GM21825 (cell line): Measurements from ENCODE around the gene DIP2C.

Experiments used
- ATAC-seq: cut with Tn5 transposase; IDR thresholded peaks from one replicate; pipeline ENCODE4 v1.9.1; 2021; ENCODE audit warnings: mild to moderate bottlenecking, moderate library complexity; ENCODE audit not compliant: unreplicated experiment

DIP2C gene

DNA sequence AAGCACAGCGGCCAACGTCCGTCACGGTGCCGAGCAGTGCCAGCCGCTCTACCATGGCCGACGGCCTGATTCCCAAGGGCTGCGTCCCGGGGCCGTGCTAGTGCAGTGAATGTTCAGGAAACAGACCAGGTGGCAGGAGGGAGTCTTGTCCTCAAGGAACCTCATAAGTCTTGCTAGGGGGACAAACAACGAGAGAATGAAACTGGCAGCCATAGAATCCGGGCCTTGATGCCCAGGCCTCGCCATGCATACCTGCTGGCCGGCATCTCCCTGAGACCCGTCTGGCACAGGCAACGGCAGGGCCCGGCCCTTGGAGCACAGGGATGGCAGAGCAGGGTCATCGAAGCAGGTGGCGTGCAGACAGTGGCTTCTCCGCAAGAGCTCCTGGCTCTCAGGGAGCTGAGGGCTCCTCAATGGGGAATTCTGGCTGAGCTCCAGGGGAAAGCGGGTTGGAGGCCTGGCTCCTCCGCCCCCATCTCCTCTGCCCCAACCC is 58.8 kb downstream of the DIP2C start:
- no peak for ATAC-seq

DNA sequence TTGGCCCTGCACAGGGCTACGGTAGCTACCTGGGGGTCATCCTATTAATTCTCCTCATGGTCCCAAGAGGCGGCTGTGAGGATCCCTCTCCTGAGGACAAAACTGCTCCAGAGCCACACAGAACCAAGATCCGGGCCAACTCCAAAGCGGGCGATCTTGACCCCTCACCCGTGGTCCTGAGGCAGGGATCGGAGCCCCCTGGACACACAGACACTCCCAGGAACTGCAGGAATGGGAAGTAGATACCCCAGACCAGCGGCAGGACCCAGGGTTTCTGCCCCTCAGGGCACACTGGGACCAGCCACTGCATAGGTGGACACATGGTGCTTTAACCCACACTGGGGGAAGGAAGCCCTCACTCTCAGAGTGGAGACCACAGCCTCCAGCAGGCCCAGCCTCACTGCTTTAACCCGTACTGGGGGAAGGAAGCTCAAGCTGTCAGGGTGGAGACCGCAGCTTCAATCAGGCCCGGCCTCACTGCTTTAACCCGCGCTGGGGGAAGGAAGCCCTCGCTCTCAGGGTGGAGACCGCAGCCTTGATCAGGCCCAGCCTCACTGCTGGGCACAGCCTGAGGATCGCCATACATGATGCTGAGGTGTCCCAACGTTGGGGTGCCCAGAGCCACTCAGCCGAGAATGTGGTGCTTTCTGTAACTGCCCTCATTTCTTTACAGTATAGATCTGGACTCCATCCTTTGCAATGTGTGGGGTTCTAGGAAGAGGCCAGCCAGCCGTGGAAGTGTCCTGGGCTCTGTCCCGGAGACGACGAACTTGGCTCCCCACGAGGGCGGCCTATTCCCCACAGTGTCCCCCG is 60.1 kb downstream of the DIP2C start:
- ATAC-seq: no peak

- no peak for ATAC-seq
Measured at GRCh38 chr10:628386-629045, 61.0 kb downstream of the DIP2C start.

GRCh38 chr10:627032-627992 is 62.2 kb downstream of the DIP2C start:
- ATAC-seq: no peak

DNA sequence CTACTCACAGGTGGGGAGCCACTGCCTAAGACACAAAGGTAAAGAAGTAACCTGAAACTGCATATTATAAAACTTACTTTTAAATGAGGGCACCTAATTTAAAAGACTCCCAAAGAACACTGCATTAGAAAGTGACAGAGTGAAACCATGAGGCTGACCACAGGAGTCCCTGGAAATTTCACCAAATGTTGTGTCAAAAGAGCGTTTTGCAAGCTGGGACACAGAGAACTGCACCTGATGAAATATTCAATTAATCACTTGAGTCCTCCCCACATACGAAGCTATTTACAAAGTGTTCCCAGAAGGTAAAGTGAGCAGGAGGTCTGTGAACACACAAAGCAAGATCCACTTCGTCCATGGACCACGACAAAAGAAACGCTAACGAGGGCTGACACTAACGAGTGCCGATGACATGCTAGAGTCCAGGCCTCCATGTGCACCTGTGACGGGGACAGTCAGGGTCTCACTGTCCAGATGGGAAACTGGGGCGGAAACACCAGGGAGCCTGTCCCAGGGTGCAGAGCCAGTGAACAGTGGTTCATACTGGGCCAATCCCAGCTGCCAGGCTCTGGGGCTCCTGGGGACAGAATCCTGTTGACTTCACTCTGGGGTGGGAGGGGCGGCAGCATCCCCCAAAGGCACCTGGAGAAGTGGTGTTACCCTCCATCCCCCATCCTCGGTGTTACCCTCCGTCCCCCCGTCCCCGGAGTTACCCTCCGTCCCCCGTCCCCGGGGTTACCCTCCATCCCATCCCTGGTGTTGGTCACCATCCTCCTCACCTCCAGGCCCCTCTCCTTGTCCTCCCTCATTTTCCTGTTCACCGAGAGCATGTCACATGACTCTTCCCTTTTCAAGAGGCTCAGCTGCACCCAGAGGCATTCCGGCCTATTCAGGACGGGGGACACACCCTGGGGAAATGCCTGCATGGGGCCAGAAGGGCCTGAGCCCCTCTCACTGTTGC is 63.4 kb downstream of the DIP2C start:
- ATAC-seq: no peak

GRCh38 chr10:625333-625696 is 64.2 kb downstream of the DIP2C start:
- ATAC-seq: no peak

DNA sequence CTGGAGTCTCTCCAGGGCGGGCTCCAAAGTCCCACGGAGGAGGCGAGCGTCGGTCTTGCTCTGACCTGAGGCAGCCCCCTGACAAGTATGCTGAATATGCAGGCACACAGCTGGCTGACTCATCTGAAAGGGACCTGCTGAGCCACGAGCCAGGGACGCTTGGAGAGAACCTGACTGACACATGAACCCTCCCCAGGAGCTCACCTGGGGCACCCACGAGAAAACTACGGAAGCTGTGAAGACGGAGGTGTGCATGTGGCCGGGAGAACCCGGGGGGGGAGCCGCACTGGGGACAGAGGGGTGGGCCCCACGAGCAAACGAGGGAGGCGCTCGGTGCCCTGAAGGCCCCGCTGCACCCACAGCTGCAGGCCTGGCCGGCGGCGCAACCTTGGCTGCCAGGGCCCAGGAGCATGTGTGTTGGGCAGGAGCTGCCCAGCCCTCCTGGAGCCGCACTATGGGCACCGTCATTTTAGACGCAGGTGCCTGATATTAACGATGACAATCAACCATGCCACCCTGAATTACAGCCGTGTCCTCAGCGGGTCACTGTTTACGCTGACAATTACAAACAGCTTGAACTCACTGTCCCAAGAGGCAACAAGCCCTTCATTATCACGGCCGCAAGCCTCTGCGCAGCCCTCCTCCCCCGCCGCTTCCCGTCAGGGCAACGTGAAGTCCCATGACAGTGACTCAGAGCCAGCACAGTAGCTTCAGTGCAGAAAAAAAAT is 64.7 kb downstream of the DIP2C start:
- ATAC-seq: no peak

DNA sequence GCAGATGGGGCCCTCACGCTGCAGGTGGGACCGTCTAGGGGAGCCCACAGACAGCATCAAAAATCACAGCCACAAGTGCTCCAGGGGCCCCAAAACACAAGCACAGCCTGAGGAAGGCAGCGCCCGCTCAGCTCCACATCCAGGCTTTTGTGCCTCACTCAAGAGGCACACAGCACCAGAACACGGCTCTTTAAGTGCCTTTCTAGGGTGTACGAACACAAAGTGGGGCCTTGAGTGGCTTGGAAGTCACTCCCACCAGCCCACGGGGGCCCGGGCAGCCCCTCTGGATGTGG is 65.2 kb downstream of the DIP2C start:
- ATAC-seq: no peak

DNA sequence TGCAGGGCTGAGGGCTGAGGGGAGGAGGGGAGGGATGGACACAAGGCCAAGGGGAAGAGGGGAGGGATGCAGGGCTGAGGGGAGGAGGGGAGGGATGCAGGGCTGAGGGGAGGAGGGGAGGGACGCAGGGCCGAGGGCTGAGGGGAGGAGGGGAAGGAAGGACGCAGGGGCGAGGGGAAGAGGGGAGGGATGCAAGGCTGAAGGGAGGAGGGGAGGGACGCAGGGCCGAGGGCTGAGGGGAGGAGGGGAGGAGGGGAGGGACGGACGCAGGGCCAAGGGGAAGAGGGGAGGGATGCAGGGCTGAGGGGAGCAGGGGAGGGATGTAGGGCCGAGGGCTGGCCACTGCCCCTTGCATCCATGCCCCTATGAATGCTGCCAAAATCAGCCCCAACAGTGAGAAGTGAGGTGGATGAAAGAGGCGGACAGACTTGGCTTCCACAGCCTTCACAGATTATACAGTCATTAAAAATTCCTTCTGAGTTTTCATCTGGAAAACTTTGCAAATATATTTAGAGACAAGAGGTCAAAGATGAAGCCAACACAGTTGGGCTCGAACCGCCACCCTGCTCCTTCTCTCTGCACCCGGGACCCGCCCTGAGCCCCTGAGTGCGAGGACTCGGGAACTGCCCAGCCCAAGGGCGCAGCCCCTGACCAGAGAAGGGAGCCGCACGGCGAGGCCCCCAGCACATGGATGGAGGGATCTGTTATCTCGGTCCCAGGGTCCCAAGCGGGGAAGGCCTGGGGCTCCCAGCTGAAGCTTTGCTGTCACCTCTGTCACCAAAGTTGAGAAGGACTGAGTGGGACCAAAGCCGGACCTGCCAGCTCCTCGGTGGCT is 65.8 kb downstream of the DIP2C start:
- no peak for ATAC-seq

DNA sequence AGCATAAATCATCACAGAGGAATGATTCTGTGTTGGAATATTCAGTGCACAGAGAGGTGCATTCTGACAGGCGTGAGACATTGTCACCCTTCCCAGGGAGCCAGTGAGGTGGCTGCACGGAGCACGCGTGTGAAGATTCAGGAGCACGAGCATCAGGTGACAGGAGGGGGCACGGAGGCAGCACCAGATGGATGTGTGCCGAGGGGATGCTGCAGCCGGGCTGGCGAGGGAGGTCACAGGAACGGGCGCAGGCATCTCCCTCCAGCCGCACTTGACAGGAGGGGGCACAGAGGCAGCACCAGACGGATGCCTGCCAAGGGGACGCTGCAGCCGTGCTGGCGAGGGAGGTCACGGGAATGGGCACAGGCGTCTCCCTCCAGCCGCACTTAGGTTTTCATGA is 66.5 kb downstream of the DIP2C start:
- ATAC-seq: no peak

GRCh38 chr10:621981-622740 is 67.3 kb downstream of the DIP2C start:
- ATAC-seq: no peak

DNA sequence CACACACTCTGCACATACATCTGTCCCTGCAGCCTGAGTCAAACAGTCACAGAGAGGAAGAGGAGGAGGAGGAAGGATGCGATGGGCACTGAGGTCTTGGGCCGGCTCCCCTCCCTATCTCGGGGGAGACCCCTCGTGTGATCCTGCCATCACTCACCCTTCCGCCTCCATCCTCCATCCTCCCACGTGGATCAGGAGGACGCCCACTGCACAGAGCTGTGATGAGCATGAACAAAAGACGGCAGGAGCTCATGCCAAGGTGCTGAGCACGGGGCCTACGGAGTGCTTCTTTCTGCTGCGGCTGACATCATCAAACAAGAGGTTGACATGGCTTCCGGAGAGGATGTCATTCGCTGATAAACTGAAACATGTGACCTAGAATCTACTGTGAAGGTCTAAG is 68.0 kb downstream of the DIP2C start:
- ATAC-seq: no peak

- no peak for ATAC-seq
Measured at GRCh38 chr10:620971-621370, 68.5 kb downstream of the DIP2C start.

GRCh38 chr10:620417-620816 is 69.1 kb downstream of the DIP2C start:
- ATAC-seq: no peak

- no peak for ATAC-seq
Measured at GRCh38 chr10:619710-620109, 69.8 kb downstream of the DIP2C start.

DNA sequence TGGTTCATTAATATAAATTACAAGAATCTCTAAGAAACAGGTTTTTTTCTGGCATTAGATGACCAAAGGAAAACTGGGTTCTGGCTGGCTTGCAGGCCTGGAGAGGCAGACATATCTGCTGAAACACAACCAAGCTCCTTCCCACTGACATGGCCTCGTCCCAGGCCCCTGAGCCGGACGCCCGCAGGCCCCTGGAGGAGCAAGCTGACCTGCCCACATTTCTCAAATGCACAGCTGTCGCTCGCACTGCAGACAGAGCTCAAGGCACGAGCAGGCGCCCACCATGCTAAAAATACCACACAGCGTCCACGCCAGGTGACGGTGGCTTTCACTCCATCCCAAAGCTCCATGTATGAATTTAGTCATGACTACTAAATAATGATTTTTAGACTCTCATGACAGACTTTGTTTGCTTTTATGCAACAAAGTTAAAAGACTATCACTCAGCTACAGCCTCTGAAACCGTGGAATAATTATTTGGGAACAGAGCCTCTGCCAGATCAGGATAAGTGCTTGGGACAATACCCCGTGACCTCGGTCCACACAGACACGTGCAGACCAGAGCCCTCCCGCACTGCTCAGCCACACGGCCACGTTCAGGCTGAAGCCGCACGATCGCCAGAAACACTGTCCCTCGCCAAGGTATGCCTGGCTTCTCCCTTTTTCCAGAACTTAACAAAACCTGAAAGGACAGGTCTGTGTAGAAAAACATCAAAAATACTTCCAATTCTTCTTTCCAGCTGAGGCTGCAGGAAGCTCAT is 71.1 kb downstream of the DIP2C start:
- ATAC-seq: no peak

DNA sequence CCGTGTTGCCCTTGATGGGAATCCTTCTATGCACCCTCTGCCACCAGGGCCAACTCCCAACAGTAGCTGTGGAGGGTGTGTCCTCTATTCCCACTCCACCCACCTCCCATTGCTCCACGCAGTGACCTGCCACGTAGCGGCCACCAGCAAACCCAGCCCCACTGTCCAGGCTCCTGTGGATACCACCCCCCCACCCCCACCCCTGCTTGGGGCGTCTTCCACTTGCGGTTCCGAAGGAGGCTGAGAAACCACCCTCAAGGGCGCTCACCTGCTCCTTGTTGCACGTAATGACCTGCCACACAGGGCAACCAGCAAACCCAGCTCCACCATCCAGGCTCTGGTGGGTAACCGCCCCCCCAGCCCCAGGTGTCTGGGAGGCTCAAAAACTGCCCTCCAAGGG is 72.0 kb downstream of the DIP2C start:
- no peak for ATAC-seq
